Stimulated activated CD8-positive, alpha-beta memory T cell treated with anti-CD3 and anti-CD28 coated beads, Interleukin-7, amount 100 ng/mL, for 48 hours (primary cell): ENCODE measurements around the gene DTX2.
"Not testable (repeated sequence)": the region's sequence is repeated elsewhere in the genome, so short reads cannot be mapped to it uniquely, and the experiment has no call there.

Experiments used
- DNase-seq, 2 donors: peaks; one replicate each; pipeline ENCODE4 v3.0.0-alpha.2; 2020; ENCODE audit warnings: low read depth in 1 of 2; ENCODE audit errors: extremely low read depth in 1 of 2

The DTX2 gene

GRCh38 chr7:76442664-76443446 lies 18.7 kb upstream of the DTX2 start:
- not testable (repeated sequence) for DNase-seq

- DNase-seq, result not testable (repeated sequence)
These were observed 17.7 kb upstream of the DTX2 start for GRCh38 chr7:76443846-76444245.

GRCh38 chr7:76445577-76446008 lies 15.9 kb upstream of the DTX2 start:
- not testable (repeated sequence) for DNase-seq

- not testable (repeated sequence) for DNase-seq
These were observed 4.5 kb upstream of the DTX2 start for GRCh38 chr7:76457017-76457416.

- not testable (repeated sequence) for DNase-seq
These were observed 3.0 kb upstream of the DTX2 start for GRCh38 chr7:76458504-76458903.

GRCh38 chr7:76460767-76461166 lies 742 bp upstream of the DTX2 start:
- DNase-seq, result not testable (repeated sequence)

GRCh38 chr7:76462271-76462882 lies 868 bp downstream of the DTX2 start:
- DNase-seq, result not testable (repeated sequence)

- not testable (repeated sequence) for DNase-seq
These were observed 3.5 kb downstream of the DTX2 start for GRCh38 chr7:76464959-76465358.

GRCh38 chr7:76465950-76466349 lies 4.4 kb downstream of the DTX2 start:
- DNase-seq, result not testable (repeated sequence)

GRCh38 chr7:76467743-76468404 lies 6.4 kb downstream of the DTX2 start:
- DNase-seq, result not testable (repeated sequence)

- DNase-seq, result not testable (repeated sequence)
These were observed 10.2 kb downstream of the DTX2 start for GRCh38 chr7:76471556-76472221.

GRCh38 chr7:76473097-76473496 lies 11.6 kb downstream of the DTX2 start:
- not testable (repeated sequence) for DNase-seq

- not testable (repeated sequence) for DNase-seq
These were observed 14.8 kb downstream of the DTX2 start for GRCh38 chr7:76476280-76476679.

GRCh38 chr7:76476742-76477474 lies 15.4 kb downstream of the DTX2 start:
- DNase-seq, result not testable (repeated sequence)

- DNase-seq, result not testable (repeated sequence)
These were observed 18.1 kb downstream of the DTX2 start for GRCh38 chr7:76479628-76480027.

GRCh38 chr7:76480403-76481253 lies 19.1 kb downstream of the DTX2 start:
- DNase-seq, result not testable (repeated sequence)

- not testable (repeated sequence) for DNase-seq
These were observed 21.2 kb downstream of the DTX2 start for GRCh38 chr7:76482660-76483059.

- not testable (repeated sequence) for DNase-seq
These were observed 21.6 kb downstream of the DTX2 start for GRCh38 chr7:76483081-76483480.

- DNase-seq, result not testable (repeated sequence)
These were observed 22.9 kb downstream of the DTX2 start for GRCh38 chr7:76484456-76484855.
